GM19328 (cell line): Measurements from ENCODE around the gene OR6Y1.

Experiments
- ATAC-seq: cut with Tn5 transposase; IDR thresholded peaks from one replicate; pipeline ENCODE4 v1.9.1; 2021; ENCODE audit warnings: mild to moderate bottlenecking, moderate library complexity; ENCODE audit not compliant: unreplicated experiment

The OR6Y1 gene, protein sequence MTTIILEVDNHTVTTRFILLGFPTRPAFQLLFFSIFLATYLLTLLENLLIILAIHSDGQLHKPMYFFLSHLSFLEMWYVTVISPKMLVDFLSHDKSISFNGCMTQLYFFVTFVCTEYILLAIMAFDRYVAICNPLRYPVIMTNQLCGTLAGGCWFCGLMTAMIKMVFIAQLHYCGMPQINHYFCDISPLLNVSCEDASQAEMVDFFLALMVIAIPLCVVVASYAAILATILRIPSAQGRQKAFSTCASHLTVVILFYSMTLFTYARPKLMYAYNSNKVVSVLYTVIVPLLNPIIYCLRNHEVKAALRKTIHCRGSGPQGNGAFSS

GRCh38 chr1:158554352-158554751 lies at the start of gene OR6Y1:
TSS of gene OR6Y1 (minus strand) at chr1:158554405. CDS start at chr1:158548105, 6,300 bp downstream.
- no peak for ATAC-seq

- no peak for ATAC-seq
Observed at GRCh38 chr1:158600735-158601134, 46.5 kb upstream of the OR6Y1 start.

- ATAC-seq: no peak
Observed at GRCh38 chr1:158586942-158587341, 32.7 kb upstream of the OR6Y1 start.

DNA sequence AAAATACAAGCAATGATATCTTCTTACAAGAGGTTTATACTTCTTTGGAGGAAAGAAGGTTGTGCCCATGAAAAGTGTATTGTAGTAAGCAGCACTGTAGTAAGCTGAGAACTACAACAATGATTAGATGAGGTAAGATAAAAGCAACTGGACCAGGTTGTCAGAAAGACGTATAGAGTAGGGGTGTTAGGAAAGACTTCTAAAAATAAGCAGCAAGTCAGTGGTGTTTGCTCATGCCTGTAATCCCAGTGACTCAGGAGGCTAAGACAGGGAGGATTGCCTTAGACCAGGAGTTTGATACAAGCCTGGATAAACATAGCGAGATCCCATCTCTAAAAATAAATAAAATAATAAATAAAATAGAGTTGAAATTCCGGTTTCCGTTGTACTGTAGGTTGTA lies 29.8 kb upstream of the OR6Y1 start:
- ATAC-seq: no peak

- no peak for ATAC-seq
Observed at GRCh38 chr1:158579733-158580132, 25.5 kb upstream of the OR6Y1 start, which contains the start of gene OR10X1. TSS of gene OR10X1 (minus strand) at chr1:158579899. CDS start at chr1:158579899, 0 bp downstream.

DNA sequence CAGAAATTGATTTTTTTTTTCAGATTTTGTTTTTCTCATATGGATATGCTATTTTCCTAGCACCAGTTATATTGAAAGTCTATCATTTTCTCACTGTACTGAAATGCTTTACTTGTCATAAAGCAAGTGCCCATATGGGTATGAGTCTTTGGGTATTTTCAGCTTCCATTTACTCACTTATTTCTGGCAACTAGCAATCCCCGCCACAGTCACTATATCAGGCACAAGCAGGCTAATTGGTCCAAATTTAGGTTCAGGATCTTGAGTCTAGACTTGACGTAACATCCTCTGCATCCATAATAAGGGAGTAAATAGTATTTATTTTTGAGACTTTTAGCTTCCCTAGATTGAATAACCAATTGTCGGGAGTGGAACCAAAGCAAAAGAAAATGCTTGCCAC lies 23.4 kb upstream of the OR6Y1 start:
- no peak for ATAC-seq

DNA sequence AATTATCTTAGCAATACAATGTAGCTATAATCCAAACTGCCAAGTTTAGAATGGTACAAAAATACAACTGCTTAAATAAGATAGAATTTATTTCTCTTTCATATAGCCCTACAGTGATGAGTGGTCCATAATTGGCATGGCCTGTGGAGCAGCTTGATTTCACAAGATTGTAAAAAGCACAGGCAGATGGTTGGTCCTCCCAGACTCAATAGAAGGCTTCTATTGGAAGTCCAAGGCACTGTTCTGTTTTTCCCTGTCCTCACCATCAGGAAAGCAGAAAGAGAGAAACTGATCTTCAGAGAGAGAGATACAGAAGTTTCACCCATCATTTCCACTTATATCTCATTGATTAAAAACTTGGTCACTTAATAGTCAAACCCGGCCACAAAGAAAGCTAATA lies 18.0 kb upstream of the OR6Y1 start:
- ATAC-seq: no peak

DNA sequence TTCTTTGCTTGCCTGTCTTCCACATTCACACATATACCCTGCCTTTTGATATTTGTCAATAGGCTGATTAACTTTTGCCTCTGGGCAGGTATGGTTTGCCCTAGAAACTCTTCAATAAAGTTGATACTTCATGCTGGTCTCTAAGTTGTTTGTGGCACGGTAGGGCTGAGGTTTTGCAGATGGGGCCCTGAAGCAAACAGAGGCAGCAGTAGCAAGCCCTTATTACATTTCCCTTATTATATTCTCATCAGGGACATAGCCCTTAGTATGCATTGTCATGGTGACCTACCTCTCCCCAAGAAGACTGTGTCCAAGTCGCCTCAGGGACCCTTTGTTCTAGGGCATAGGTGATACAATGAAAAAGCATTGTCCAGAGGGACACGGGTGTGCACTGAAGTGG lies 16.3 kb upstream of the OR6Y1 start, which contains the start of gene OR6P1:
TSS of gene OR6P1 (minus strand) at position 101 of the 400 bp plus-strand sequence. CDS start 6,976 bp downstream, outside the sequence.
- no peak for ATAC-seq

- no peak for ATAC-seq
Observed at GRCh38 chr1:158564608-158565007, 10.4 kb upstream of the OR6Y1 start.

DNA sequence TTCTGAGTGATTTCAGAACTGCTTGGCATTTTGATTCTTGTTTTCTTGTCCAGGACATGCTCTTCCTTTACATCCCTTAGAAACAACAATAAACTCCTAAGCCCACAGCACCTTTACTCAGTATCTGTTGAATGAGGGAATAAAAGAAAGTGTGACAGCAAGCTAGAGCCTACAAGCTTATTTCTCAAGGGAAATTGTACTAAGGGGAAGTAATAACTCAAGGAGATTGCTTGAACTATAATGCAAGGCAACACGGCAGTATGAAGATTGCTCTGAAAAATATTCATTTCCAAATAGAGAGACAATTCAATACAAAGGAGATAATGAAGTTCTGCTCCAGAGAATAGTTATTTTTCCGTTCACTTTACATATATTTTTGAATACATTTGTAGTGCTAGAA lies 9.6 kb upstream of the OR6Y1 start:
- ATAC-seq: no peak

- ATAC-seq: no peak
Observed at GRCh38 chr1:158559696-158560095, 5.5 kb upstream of the OR6Y1 start.

DNA sequence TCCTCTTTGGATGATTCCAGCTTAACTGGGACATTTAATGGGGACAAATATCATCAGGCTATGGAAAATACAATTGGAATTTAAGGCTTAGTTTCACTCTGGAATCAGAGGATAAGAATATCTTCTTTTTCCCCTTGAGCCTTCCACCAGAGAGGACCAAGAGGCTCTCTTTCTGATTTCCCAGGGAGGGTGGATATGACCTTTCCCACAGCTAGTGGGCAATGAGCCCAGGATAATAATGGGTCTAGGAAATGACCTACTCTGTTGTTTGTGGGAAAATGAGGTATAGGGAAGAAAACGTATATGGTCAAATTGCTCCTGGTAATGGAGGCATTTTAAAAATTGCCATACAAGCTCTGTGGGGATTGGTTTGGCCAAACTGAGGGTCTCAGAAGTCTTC lies 1.9 kb downstream of the OR6Y1 start:
- no peak for ATAC-seq

GRCh38 chr1:158547533-158547932 lies 6.7 kb downstream of the OR6Y1 start:
- no peak for ATAC-seq

GRCh38 chr1:158537609-158538008 lies 16.6 kb downstream of the OR6Y1 start:
- no peak for ATAC-seq

- no peak for ATAC-seq
Observed at GRCh38 chr1:158534496-158534895, 19.7 kb downstream of the OR6Y1 start.

DNA sequence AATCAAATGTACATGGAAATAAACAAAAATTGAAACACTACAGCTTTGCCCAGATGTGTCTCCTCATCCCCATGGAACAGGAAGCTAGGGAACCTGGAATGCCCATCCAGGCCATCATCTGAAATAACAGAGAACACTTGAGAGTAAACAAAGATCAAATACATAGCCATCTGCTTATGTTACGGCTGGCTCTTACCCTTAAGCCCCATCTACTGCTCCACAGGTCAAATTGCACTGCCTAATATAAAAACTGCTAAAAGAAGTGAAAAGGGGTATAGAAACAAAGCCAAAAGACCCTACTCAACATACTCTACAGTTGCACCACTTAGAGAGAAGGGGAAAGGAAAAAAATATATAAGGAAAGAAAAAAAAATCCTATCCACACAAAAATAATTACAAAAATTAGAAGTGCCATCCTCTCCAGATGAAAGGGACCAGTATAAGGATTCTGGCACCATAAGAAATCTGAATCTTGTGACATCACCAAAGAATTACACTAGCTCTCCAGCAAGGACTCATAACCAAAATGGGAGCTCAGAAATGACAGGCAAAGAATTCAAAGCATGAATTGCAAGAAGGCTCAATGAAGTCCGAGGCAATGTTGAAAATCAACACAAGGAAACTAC lies 26.9 kb downstream of the OR6Y1 start:
- ATAC-seq: no peak

DNA sequence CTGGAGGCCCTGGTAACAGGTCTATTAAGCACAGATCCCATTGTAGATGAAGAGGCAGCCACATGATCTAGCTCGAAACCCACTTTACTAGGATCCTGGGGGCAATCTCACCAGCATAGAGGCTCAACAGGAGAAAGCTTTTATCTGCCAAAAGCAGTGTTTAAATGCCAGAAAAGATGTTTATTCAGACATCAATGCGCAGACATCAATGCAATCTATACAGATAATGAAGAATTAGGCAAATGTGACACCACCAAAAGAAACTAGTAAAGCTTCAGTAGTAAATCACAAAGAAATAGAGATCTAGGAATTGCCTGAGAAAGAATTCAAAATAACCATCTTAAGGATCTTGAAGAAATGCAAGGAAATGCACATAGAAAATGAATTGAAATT lies 32.5 kb downstream of the OR6Y1 start:
- no peak for ATAC-seq

- ATAC-seq: no peak
Observed at GRCh38 chr1:158520955-158521665, 33.1 kb downstream of the OR6Y1 start.

DNA sequence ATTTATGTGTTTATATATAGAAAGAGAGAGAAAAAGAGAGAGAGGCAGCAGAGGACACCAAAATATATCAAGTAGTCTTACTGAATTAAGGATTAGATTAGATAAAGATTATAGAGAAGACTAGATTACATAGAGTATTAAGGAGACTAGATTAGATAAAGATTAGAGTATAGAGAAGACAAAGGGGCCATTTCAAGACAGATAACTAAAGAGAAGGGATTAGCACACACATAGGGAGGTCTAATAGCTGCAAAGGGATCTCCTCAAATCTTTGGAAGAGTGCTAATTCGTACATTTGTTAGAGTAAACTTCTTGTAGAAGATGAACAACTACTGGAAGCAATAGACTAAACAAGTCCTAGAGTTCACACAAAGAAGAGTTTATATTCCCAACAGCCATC lies 34.2 kb downstream of the OR6Y1 start:
- no peak for ATAC-seq

GRCh38 chr1:158516966-158517365 lies 37.2 kb downstream of the OR6Y1 start:
- ATAC-seq: no peak

DNA sequence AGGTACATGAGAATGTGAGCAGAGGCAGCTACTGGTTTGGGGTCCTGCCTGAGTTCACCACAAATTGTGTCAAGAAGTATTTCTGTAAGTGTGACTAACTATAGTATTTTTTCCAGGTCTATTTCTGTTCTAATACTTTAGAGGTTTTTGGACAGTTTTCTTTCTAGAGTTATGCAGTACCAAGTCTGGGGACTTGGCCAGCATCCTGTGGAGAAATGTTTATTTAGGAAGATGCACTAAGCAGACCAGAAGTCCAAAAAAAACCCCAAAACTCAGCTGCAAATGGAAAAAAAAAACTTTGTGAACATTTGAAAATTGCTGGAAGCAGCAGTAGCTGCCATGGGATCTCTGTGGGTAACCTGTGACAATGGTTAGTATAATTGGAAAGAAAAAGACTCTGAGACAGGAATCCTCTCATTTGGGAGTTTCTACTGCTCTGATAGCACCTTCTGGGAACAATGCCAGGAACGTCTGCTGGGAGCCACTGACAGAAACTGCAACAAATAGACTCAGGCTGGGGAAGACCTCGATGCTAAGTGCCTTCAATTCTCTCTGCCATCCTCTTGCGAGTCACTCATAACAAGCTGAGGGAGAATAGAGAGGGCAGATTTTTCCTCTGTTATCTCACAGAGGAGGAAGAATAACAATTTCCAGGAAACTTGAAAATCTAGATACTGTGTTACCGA lies 44.6 kb downstream of the OR6Y1 start:
- no peak for ATAC-seq
